ENCODE data around the gene AGK.

Gene AGK

DNA sequence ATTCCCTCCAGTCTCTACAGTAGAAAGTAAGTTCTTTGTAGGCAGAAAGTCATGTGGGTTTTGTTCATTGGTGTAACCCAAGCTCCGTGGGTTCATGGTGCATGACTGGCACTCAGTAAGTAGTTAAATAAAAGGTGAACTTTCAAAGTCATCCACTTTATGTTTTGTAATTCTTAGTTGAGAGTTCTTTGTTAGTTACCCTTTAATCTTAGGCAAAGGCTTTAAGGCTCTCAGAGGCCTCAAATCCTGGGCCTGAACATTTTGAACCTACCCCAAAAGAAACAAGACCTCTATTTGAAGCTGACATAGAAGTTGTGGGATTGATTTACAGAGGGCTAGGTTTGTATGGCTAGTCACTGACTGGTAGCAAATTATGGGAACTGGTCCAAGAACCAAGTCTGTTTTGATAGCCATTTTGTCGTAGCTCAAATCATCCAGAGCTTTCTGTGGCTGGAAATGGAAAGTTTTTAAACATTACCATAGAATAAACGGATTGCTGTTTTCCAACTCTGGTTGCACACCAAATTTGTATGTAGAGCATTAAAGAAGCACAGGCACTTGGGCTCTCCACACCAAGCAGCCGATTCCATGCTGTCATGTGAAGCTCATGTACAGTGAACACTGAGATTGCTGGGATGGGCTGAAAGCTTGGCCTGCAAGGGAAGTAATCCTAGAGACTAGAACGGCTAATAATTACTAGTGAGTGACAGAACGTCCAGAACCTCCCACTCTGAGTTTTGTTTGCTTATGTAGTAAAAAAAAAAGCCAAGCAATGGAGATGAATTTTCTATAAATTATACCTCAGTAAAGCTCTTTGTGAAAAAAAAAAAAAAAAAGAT, 97.3 kb downstream of the AGK start:
- Histone ChIP-seq H2AFZ (ENCODE audit: insufficient read depth, low read length, poor library complexity) (no peak overlapping the region), H3K27ac (ENCODE audit: low read depth, low read length) (no peak overlapping the region), H3K9me3 (ENCODE audit: insufficient read depth, low read depth, low read length) (no peaks in the 10 kb centered on the region), H2BK5ac (ENCODE audit: low read depth, low read length, poor library complexity) (no peak overlapping the region), H3K4ac (ENCODE audit: low read depth, low read length) (no peak overlapping the region), H3K4me2 (ENCODE audit: low read length) (no peak overlapping the region), H3K79me2 (ENCODE audit: control insufficient read depth, insufficient read depth, low read length, poor library complexity) (no peaks in the 10 kb centered on the region), H4K12ac (ENCODE audit: low read depth, low read length) (no peak overlapping the region), H3K4me3 (ENCODE audit: low read depth, low read length) (no peak overlapping the region), H3K4me1 (ENCODE audit: control insufficient read depth in 1 of 2, insufficient read depth in 2 of 2, low read length in 2 of 2) (no peaks in the 10 kb centered on the region), H3K36me3 (ENCODE audit: control insufficient read depth in 1 of 2, insufficient read depth in 2 of 2, low read length in 2 of 2) (peaks cover 15% of the 10 kb centered on the region in 2 experiments), H2BK120ac (ENCODE audit: insufficient read depth, low read length, poor library complexity) (no peak overlapping the region), H3K23ac (ENCODE audit: low read length) (no peak overlapping the region), H3K79me1 (ENCODE audit: low read length) (no peaks in the 10 kb centered on the region), H3K9ac (ENCODE audit: low read length) (no peak overlapping the region), H4K91ac (ENCODE audit: low read depth, low read length) (no peak overlapping the region), H3K27me3 (ENCODE audit: insufficient read depth, low read length) (no peaks in the 10 kb centered on the region), H2AK5ac (ENCODE audit: low read length) (no peak overlapping the region), H4K8ac (ENCODE audit: low read depth, low read length) (no peak overlapping the region), H3K14ac (ENCODE audit: low read length) (no peak overlapping the region), H2BK12ac (ENCODE audit: low read length) (no peak overlapping the region), H3K18ac (ENCODE audit: low read length) (no peak overlapping the region)
- WGBS (ENCODE audit: extremely low coverage, insufficient coverage, insufficient read length): no CpG with 5 or more reads among the region's 6 CpGs
- DNase-seq: no peak

DNA sequence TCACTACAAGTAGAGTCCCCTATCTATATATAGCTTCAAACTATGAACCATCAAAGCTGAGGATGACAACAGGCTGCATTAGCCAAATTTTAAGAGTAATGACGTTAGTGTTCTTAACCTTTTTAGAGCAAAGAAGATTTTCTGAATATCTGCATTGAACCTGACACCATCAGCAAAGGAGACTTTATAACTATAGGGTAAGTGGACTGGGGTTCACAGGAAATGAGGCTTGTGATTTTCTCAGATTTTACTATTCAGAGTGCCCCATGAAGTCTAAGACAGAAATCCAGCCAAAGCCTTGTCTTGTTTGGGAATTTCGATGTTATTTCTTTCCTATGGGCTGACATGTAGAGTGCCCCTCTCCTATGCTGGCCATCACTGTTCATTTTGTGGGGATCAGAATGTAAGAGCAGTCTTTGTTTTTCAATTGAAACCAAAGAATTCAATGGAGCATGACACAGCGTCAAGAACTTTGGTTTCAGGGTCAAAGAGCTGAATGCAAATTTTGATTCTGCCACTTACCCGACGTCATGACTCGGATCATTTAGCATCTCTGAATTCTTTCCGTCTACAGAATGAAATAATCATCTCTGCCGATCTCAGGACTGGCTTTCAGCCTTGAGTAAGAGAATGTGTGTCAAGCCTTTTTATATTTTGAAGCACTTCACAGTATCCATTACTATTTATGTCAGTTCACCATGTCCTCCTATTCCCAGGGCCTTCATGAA, 98.1 kb downstream of the AGK start:
- Histone ChIP-seq H3K27ac (ENCODE audit: low read depth, low read length) (no peak overlapping the region), H2BK12ac (ENCODE audit: low read length) (no peak overlapping the region), H3K4ac (ENCODE audit: low read depth, low read length) (no peak overlapping the region), H3K79me1 (ENCODE audit: low read length) (no peaks in the 10 kb centered on the region), H3K18ac (ENCODE audit: low read length) (no peak overlapping the region), H2AK5ac (ENCODE audit: low read length) (no peak overlapping the region), H4K8ac (ENCODE audit: low read depth, low read length) (no peak overlapping the region), H3K23ac (ENCODE audit: low read length) (no peak overlapping the region), H3K4me1 (ENCODE audit: control insufficient read depth in 1 of 2, insufficient read depth in 2 of 2, low read length in 2 of 2) (no peaks in the 10 kb centered on the region), H3K9me3 (ENCODE audit: insufficient read depth, low read depth, low read length) (no peaks in the 10 kb centered on the region), H3K27me3 (ENCODE audit: insufficient read depth, low read length) (no peaks in the 10 kb centered on the region), H3K36me3 (ENCODE audit: control insufficient read depth in 1 of 2, insufficient read depth in 2 of 2, low read length in 2 of 2) (peaks cover 15% of the 10 kb centered on the region in 2 experiments), H3K4me3 (ENCODE audit: low read depth, low read length) (no peak overlapping the region), H2AFZ (ENCODE audit: insufficient read depth, low read length, poor library complexity) (no peak overlapping the region), H4K91ac (ENCODE audit: low read depth, low read length) (no peak overlapping the region), H3K79me2 (ENCODE audit: control insufficient read depth, insufficient read depth, low read length, poor library complexity) (no peaks in the 10 kb centered on the region), H3K9ac (ENCODE audit: low read length) (no peak overlapping the region), H3K4me2 (ENCODE audit: low read length) (no peak overlapping the region), H3K14ac (ENCODE audit: low read length) (no peak overlapping the region), H2BK5ac (ENCODE audit: low read depth, low read length, poor library complexity) (no peak overlapping the region), H4K12ac (ENCODE audit: low read depth, low read length) (no peak overlapping the region), H2BK120ac (ENCODE audit: insufficient read depth, low read length, poor library complexity) (no peak overlapping the region)
- peak in 1 of 2 donors; percentile 46 for DNase-seq
- no CpG with 5 or more reads among the region's 8 CpGs for WGBS (ENCODE audit: extremely low coverage, insufficient coverage, insufficient read length)

DNA sequence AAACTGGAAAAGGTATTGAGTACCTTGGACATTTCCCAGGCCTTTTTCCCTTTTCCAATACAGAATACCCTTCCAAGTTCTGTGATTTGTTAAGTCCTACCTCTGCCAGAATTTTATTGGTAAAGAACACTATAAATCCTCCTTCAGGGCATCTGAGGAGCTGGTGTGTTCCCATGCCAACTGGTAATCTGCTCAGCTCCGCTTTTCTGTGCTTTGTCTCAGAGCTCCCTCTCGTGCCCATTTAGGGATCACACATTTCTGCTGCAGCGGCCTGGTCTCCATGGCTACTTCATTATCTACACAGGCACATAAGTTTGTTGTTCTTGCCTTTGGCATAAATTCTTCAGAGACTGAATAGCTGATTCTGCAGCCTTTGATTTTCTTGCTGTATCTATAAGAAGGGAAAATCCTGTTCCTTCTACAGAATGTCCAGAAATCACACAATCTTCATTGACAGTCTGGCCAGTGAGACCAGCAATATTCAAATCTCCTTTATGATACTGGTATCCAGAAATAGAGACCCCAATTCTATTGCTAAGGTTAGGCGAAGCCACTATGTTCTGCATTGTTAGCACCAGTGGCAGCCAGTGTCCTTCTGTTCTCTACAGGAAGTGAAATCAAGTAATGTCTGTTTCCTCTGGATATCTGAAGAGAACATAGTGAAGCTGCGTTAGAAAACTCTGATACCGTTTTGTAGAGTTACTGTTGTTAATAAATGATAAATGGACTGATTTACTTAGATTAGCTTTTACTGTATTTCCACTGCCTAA, 98.8 kb downstream of the AGK start:
- H3K4me1 ChIP-seq (ENCODE audit: control insufficient read depth in 1 of 2, insufficient read depth in 2 of 2, low read length in 2 of 2): no peaks in the 10 kb centered on the region
- no peak overlapping the region for H4K91ac ChIP-seq (ENCODE audit: low read depth, low read length)
- H3K4ac ChIP-seq (ENCODE audit: low read depth, low read length): no peak overlapping the region
- H2BK120ac ChIP-seq (ENCODE audit: insufficient read depth, low read length, poor library complexity): no peak overlapping the region
- peak; percentile 87 to 95 for DNase-seq
- no peak overlapping the region for H3K9ac ChIP-seq (ENCODE audit: low read length)
- no peak overlapping the region for H3K4me2 ChIP-seq (ENCODE audit: low read length)
- H3K27ac ChIP-seq (ENCODE audit: low read depth, low read length): no peak overlapping the region
- H3K9me3 ChIP-seq (ENCODE audit: insufficient read depth, low read depth, low read length): no peaks in the 10 kb centered on the region
- WGBS (ENCODE audit: extremely low coverage, insufficient coverage, insufficient read length): no CpG with 5 or more reads among the region's 6 CpGs
- H4K12ac ChIP-seq (ENCODE audit: low read depth, low read length): no peak overlapping the region
- no peak overlapping the region for H3K14ac ChIP-seq (ENCODE audit: low read length)
- no peak overlapping the region for H2BK12ac ChIP-seq (ENCODE audit: low read length)
- no peak overlapping the region for H3K23ac ChIP-seq (ENCODE audit: low read length)
- no peak overlapping the region for H2BK5ac ChIP-seq (ENCODE audit: low read depth, low read length, poor library complexity)
- H3K79me2 ChIP-seq (ENCODE audit: control insufficient read depth, insufficient read depth, low read length, poor library complexity): no peaks in the 10 kb centered on the region
- H3K18ac ChIP-seq (ENCODE audit: low read length): no peak overlapping the region
- H3K36me3 ChIP-seq (ENCODE audit: control insufficient read depth in 1 of 2, insufficient read depth in 2 of 2, low read length in 2 of 2): peaks cover 15% of the 10 kb centered on the region in 2 experiments
- H3K4me3 ChIP-seq (ENCODE audit: low read depth, low read length): no peak overlapping the region
- no peaks in the 10 kb centered on the region for H3K27me3 ChIP-seq (ENCODE audit: insufficient read depth, low read length)
- no peaks in the 10 kb centered on the region for H3K79me1 ChIP-seq (ENCODE audit: low read length)
- no peak overlapping the region for H4K8ac ChIP-seq (ENCODE audit: low read depth, low read length)
- H2AK5ac ChIP-seq (ENCODE audit: low read length): no peak overlapping the region
- H2AFZ ChIP-seq (ENCODE audit: insufficient read depth, low read length, poor library complexity): no peak overlapping the region

DNA sequence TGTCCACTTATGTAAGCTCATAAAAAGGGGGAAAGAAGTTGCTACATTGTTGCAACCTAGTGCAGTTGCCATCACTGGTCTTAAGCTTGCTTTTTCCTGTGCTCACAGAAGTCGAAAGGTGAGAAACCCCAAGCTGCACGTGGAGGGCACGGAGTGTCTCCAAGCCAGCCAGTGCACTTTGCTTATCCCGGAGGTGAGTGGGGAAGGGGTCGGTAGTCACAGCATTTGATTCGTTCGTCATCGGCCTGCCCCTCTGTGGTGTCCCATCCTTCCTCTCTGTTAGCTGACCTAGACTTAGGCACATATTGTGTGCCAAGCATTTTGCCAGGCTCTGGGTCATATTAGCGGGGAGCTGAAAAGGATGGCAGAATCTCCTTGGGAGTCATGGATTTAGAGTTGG, 100.2 kb downstream of the AGK start:
- Histone ChIP-seq H3K14ac (ENCODE audit: low read length) (no peak overlapping the region), H3K79me1 (ENCODE audit: low read length) (no peaks in the 10 kb centered on the region), H3K9ac (ENCODE audit: low read length) (no peak overlapping the region), H3K27ac (ENCODE audit: low read depth, low read length) (no peak overlapping the region), H3K27me3 (ENCODE audit: insufficient read depth, low read length) (no peaks in the 10 kb centered on the region), H2AK5ac (ENCODE audit: low read length) (no peak overlapping the region), H3K79me2 (ENCODE audit: control insufficient read depth, insufficient read depth, low read length, poor library complexity) (no peaks in the 10 kb centered on the region), H3K36me3 (ENCODE audit: control insufficient read depth in 1 of 2, insufficient read depth in 2 of 2, low read length in 2 of 2) (peaks cover 13 to 15% of the 10 kb centered on the region in 2 experiments), H2AFZ (ENCODE audit: insufficient read depth, low read length, poor library complexity) (no peak overlapping the region), H3K4ac (ENCODE audit: low read depth, low read length) (no peak overlapping the region), H4K8ac (ENCODE audit: low read depth, low read length) (no peak overlapping the region), H3K4me2 (ENCODE audit: low read length) (no peak overlapping the region), H2BK5ac (ENCODE audit: low read depth, low read length, poor library complexity) (no peak overlapping the region), H2BK120ac (ENCODE audit: insufficient read depth, low read length, poor library complexity) (no peak overlapping the region), H4K91ac (ENCODE audit: low read depth, low read length) (no peak overlapping the region), H3K9me3 (ENCODE audit: insufficient read depth, low read depth, low read length) (no peaks in the 10 kb centered on the region), H2BK12ac (ENCODE audit: low read length) (no peak overlapping the region), H3K18ac (ENCODE audit: low read length) (no peak overlapping the region), H3K4me1 (ENCODE audit: control insufficient read depth in 1 of 2, insufficient read depth in 2 of 2, low read length in 2 of 2) (no peaks in the 10 kb centered on the region), H3K23ac (ENCODE audit: low read length) (no peak overlapping the region), H3K4me3 (ENCODE audit: low read depth, low read length) (no peak overlapping the region), H4K12ac (ENCODE audit: low read depth, low read length) (no peak overlapping the region)
- no CpG with 5 or more reads among the region's 9 CpGs for whole genome bisulfite sequencing (ENCODE audit: extremely low coverage, insufficient coverage, insufficient read length)
- no peak for DNase-seq

Measured in trophoblast cell (in vitro differentiated cells and primary cell).